Smooth muscle cell (in vitro differentiated cells): ENCODE data around the gene RNF214. TPM values are rescaled to one million over a fixed set of nuclear protein-coding genes. Genes with fewer than 3 reads are reported as not detected.

Source experiments
- DNase-seq: peaks from one replicate; lab custom pipeline; 2025; ENCODE audit not compliant: unreplicated experiment; lab: John Stamatoyannopoulos, UW
- H2AFZ ChIP-seq: fragments of 200-600 bp; sonication (generic); 2 replicates; pipeline ENCODE4 v1.6.0; 2016; ENCODE audit warnings: antibody characterized with exemption, low read depth, mild to moderate bottlenecking
- H3F3A ChIP-seq: fragments of 200-600 bp; sonication (generic); 2 replicates; pipeline ENCODE4 v1.6.0; 2017; ENCODE audit warnings: antibody characterized with exemption, low read depth
- H3K27ac ChIP-seq: fragments of 200-600 bp; sonication (generic); 2 replicates; pipeline ENCODE4 v1.5.1; 2016; ENCODE audit warnings: low read depth, mild to moderate bottlenecking
- H3K27me3 ChIP-seq: fragments of 200-600 bp; sonication (generic); 2 replicates; pipeline ENCODE4 v1.6.1; 2016; ENCODE audit warnings: low read depth, mild to moderate bottlenecking
- H3K36me3 ChIP-seq: fragments of 200-600 bp; sonication (generic); 2 replicates; pipeline ENCODE4 v1.5.1; 2016; ENCODE audit warnings: low read depth
- H3K4me1 ChIP-seq: fragments of 200-600 bp; sonication (generic); 2 replicates; pipeline ENCODE4 v1.5.1; 2016; ENCODE audit warnings: low read depth
- H3K4me2 ChIP-seq: fragments of 200-600 bp; sonication (generic); 2 replicates; pipeline ENCODE4 v1.6.0; 2016; ENCODE audit warnings: mild to moderate bottlenecking
- H3K4me3 ChIP-seq: fragments of 200-600 bp; sonication (generic); 2 replicates; pipeline ENCODE4 v1.5.1; 2016; ENCODE audit warnings: mild to moderate bottlenecking
- H3K79me2 ChIP-seq: fragments of 200-600 bp; sonication (generic); 2 replicates; pipeline ENCODE4 v1.6.0; 2016; ENCODE audit warnings: low read depth, mild to moderate bottlenecking
- H3K9ac ChIP-seq: fragments of 200-600 bp; sonication (generic); 2 replicates; pipeline ENCODE4 v1.6.0; 2016; ENCODE audit warnings: low read depth
- H3K9me3 ChIP-seq: fragments of 200-600 bp; sonication (generic); replicated peaks from 2 replicates; pipeline ENCODE4 v1.5.1; 2016; ENCODE audit warnings: low read depth
- H4K20me1 ChIP-seq: fragments of 200-600 bp; sonication (generic); 2 replicates; pipeline ENCODE4 v1.6.0; 2016; ENCODE audit warnings: low read depth
- CTCF ChIP-seq: fragments of 200-600 bp; sonication (generic); IDR thresholded peaks from 2 replicates; pipeline ENCODE4 v1.5.1; 2017; ENCODE audit warnings: borderline replicate concordance, mild to moderate bottlenecking, antibody characterized with exemption; ENCODE audit not compliant: insufficient read depth, poor library complexity, severe bottlenecking
- WGBS: methylation state at CpG from one replicate; pipeline ENCODE4 v1.1.7; 2016; ENCODE audit warnings: low lambda C conversion rate; 5-methylcytosine and 5-hydroxymethylcytosine counted together
- polyA plus RNA-seq: library from polyadenylated mRNA; unstranded; fragments of >200 nt; fragmentation: Nextera tagmentation; extraction: Ambion mirVana; gene quantifications from 2 replicates; pipeline ENCODE4 v1.2.1, GENCODE V29; 2016
- total RNA-seq: library from RNA; depleted of rRNA; stranded (reverse); fragments of >200 nt; gene quantifications from 2 replicates; pipeline ENCODE4 v1.2.3, GENCODE V29; 2014

Gene RNF214
- total and polyA plus RNA-seq, 2 experiments from 2014 or later, result 10.9 to 15.8 TPM

GRCh38 chr11:117315285-117316196 is 83.1 kb downstream of the RNF214 start:
- no peaks in the 10 kb centered on the region for H4K20me1 ChIP-seq
- peak overlapping the region; percentile 78 for H3K9ac ChIP-seq
- H3K4me3 ChIP-seq, result peak overlapping the region; percentile 83
- no peak overlapping the region for H3K27ac ChIP-seq
- peak overlapping the region; percentile 99 for H3K4me2 ChIP-seq
- H3K27me3 ChIP-seq, result no peaks in the 10 kb centered on the region
- H3K36me3 ChIP-seq, result no peaks in the 10 kb centered on the region
- H2AFZ ChIP-seq, result peak overlapping the region; percentile 100
- no peaks in the 10 kb centered on the region for H3K79me2 ChIP-seq
- peaks cover 7% of the 10 kb centered on the region for H3K4me1 ChIP-seq
- 7% methylated on average over 42 of the region's 62 CpGs for WGBS
- TF ChIP-seq CTCF, result no peak
- H3K9me3 ChIP-seq, result no peaks in the 10 kb centered on the region
- DNase-seq, result no peak
- H3F3A ChIP-seq, result no peaks in the 10 kb centered on the region

DNA sequence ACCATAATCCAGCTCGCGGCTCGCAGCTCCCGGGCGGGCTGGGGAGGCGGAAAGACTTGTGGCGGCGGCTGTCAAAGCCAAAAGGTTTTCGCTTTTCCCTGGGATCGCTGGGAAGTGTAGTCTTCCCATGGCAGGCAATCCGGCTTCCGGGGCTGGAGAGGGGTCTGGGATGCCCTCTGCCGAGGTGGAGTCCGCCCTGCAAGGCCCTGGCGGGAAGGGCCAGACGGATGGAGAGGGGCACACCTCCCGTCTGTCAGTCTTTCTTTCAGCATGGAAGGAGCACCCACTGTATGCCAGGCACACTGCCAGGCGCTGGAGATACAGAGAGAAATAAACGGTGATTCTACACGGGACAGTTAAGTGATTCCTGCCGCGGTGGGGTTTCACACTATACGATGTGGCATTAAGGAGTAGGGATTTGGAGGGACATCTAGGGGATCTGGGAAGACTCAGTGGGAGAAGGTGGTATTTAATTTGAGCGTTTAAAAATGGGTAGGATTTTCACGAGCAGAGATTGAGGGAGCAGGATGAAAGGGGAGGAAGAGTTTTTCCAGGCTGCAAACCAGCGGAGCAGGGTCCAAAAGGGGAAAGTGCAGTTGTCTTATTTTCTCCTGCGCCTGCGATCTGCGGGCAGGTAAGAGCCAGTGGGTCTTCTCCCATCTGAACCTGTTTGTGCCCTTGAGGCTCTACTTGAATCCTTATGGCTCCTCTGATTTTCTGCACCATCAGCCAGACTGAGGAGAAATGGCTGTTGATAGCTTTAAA is 83.9 kb downstream of the RNF214 start, which contains the start of gene BACE1:
Gene BACE1 (minus strand): TSS at position 60 of the 765 bp plus-strand sequence. CDS start 461 bp downstream, outside the sequence.
- Histone ChIP-seq H3K4me1 (peaks cover 7% of the 10 kb centered on the region), H4K20me1 (no peaks in the 10 kb centered on the region), H3K4me3 (peak within 1 kb of the TSS; percentile 83), H3K4me2 (peak within 1 kb of the TSS; percentile 99), H3K27me3 (no peaks in the 10 kb centered on the region), H3F3A (no peaks in the 10 kb centered on the region), H3K27ac (no peak within 1 kb of the TSS), H3K79me2 (no peaks in the 10 kb centered on the region), H3K9me3 (no peaks in the 10 kb centered on the region), H2AFZ (peak within 1 kb of the TSS; percentile 100), H3K9ac (peak within 1 kb of the TSS; percentile 78), H3K36me3 (no peaks in the 10 kb centered on the region)
- peak; percentile 38 for DNase-seq
- TF ChIP-seq CTCF, result peak; percentile 9
- 12% methylated on average over 29 of the region's 29 CpGs for WGBS

- Histone ChIP-seq H3K9me3 (no peaks in the 10 kb centered on the region), H3K27me3 (no peaks in the 10 kb centered on the region), H3K27ac (no peak overlapping the region), H3K4me2 (no peak overlapping the region), H3K36me3 (no peaks in the 10 kb centered on the region), H3K4me3 (no peak overlapping the region), H3K79me2 (no peaks in the 10 kb centered on the region), H2AFZ (no peak overlapping the region), H3F3A (no peaks in the 10 kb centered on the region), H4K20me1 (no peaks in the 10 kb centered on the region), H3K4me1 (peaks cover 7% of the 10 kb centered on the region), H3K9ac (no peak overlapping the region)
- 86% methylated on average over 7 of the region's 7 CpGs for WGBS
- no peak for DNase-seq
- no peak for TF ChIP-seq CTCF
Measured at GRCh38 chr11:117318738-117319137, 86.3 kb downstream of the RNF214 start.
